Endothelial cell of umbilical vein (primary cell): ENCODE results near the gene EXOSC5. TPM values are rescaled to one million over a fixed set of nuclear protein-coding genes. Genes with fewer than 3 reads are reported as not detected.

ENCODE experiments used
- BruUV-seq: library from RNA; stranded (reverse); fragments of 400-500 nt; replicated peaks from 2 replicates; lab custom pipeline; 2021; lab: Mats Ljungman, UMichigan
- CTCF ChIA-PET: fragments of 300-600, 350-600 bp; sonication (Branson Sonifier 250); formaldehyde crosslinking; loops from one replicate; lab custom pipeline; 2021; ENCODE audit warnings: antibody characterized with exemption, inconsistent platforms; lab: Charles Lee
- POLR2A ChIA-PET: fragments of 300-600, 350-600 bp; sonication (Branson Sonifier 250); formaldehyde crosslinking; loops from one replicate; lab custom pipeline; 2021; ENCODE audit warnings: antibody characterized with exemption, inconsistent platforms; lab: Charles Lee
- DNase-seq: peaks from one replicate; pipeline ENCODE4 v3.0.0-alpha.2; 2011; ENCODE audit warnings: low read depth, low spot score
- FAIRE-seq: peaks from 2 replicates; lab custom pipeline; 2011; peaks lifted over from hg19 to GRCh38; lab: Jason Lieb, UNC
- H2AFZ ChIP-seq: 2 replicates; pipeline ENCODE4 v1.6.0; 2012; ENCODE audit warnings: low read depth, low read length, control low read depth, inconsistent platforms
- H3K27ac ChIP-seq: 2 replicates; pipeline ENCODE4 v1.5.1; 2011; ENCODE audit warnings: low read depth, mild to moderate bottlenecking, control low read depth, low read length, moderate library complexity; ENCODE audit not compliant: insufficient read depth
- H3K27me3 ChIP-seq, 2 experiments: 2 replicates each; pipeline versions ENCODE4 v1.6.0 to v1.6.1; 2011; ENCODE audit warnings: low read length in 2 of 2, mixed read lengths in 1 of 2; ENCODE audit not compliant: control insufficient read depth in 2 of 2, insufficient read depth in 2 of 2
- H3K36me3 ChIP-seq, 2 experiments: 2 replicates in 1 of 2; 3 replicates in 1 of 2; pipeline ENCODE4 v1.5.1; 2011; ENCODE audit warnings: low read length in 2 of 2, mild to moderate bottlenecking in 1 of 2, moderate library complexity in 1 of 2; ENCODE audit not compliant: control insufficient read depth in 2 of 2, insufficient read depth in 2 of 2; ENCODE audit errors: extremely low read depth in 1 of 2
- H3K4me1 ChIP-seq: 3 replicates; pipeline ENCODE4 v1.5.1; 2011; ENCODE audit warnings: mild to moderate bottlenecking, low read length; ENCODE audit not compliant: control insufficient read depth, insufficient read depth; ENCODE audit errors: extremely low read depth
- H3K4me2 ChIP-seq: 2 replicates; pipeline ENCODE4 v1.6.1; 2011; ENCODE audit warnings: low read length, control low read depth, mixed read lengths; ENCODE audit not compliant: insufficient read depth
- H3K4me3 ChIP-seq, 3 experiments: fragments of 200-600 bp in 1 of 3; sonication (generic), shearing (Covaris generic) in 1 of 3; replicated peaks in 1 of 3; 2 replicates each; pipeline ENCODE4 v1.5.1; 2011 to 2016; ENCODE audit warnings: control low read depth in 3 of 3, low read length in 3 of 3, mild to moderate bottlenecking in 2 of 3, inconsistent platforms in 1 of 3, low read depth in 1 of 3, moderate library complexity in 1 of 3; ENCODE audit not compliant: insufficient read depth in 1 of 3
- H3K79me2 ChIP-seq: 2 replicates; pipeline ENCODE4 v1.6.0; 2012; ENCODE audit warnings: low read length, inconsistent platforms; ENCODE audit not compliant: control insufficient read depth, insufficient read depth
- H3K9ac ChIP-seq: replicated peaks from 2 replicates; pipeline ENCODE3; 2011; ENCODE audit warnings: low read length, control low read depth; ENCODE audit not compliant: insufficient read depth; ENCODE audit errors: extremely low read depth
- H3K9me1 ChIP-seq: replicated peaks from 3 replicates; pipeline ENCODE4 v1.6.0; 2011; ENCODE audit warnings: mild to moderate bottlenecking, low read length; ENCODE audit not compliant: control insufficient read depth, insufficient read depth; ENCODE audit errors: extremely low read depth
- H3K9me3 ChIP-seq: replicated peaks from 2 replicates; pipeline ENCODE4 v1.5.1; 2012; ENCODE audit warnings: low read length, inconsistent platforms; ENCODE audit not compliant: control insufficient read depth, insufficient read depth
- H4K20me1 ChIP-seq: replicated peaks from 2 replicates; pipeline ENCODE3; 2011; ENCODE audit warnings: mild to moderate bottlenecking, low read length; ENCODE audit not compliant: control insufficient read depth, insufficient read depth; ENCODE audit errors: extremely low read depth
- CTCF ChIP-seq, 2 donors: IDR thresholded peaks; 1 replicate in 1 of 2; 2 replicates in 1 of 2; pipeline ENCODE4 v1.5.1; 2011; ENCODE audit warnings: low read length in 2 of 2, mild to moderate bottlenecking in 2 of 2, moderate library complexity in 2 of 2, control low read depth in 1 of 2, inconsistent platforms in 1 of 2, low read depth in 1 of 2; ENCODE audit not compliant: insufficient read depth in 1 of 2; ENCODE audit errors: extremely low read depth in 1 of 2
- EZH2 ChIP-seq: IDR thresholded peaks from 2 replicates; pipeline ENCODE4 v1.6.1; 2012; ENCODE audit warnings: borderline replicate concordance, low read depth, mild to moderate bottlenecking, moderate library complexity, low read length, inconsistent platforms; ENCODE audit not compliant: severe bottlenecking
- FOS ChIP-seq: IDR thresholded peaks from 2 replicates; pipeline ENCODE4 v1.6.1; 2011; ENCODE audit warnings: mild to moderate bottlenecking, low read length, moderate library complexity, borderline replicate concordance; ENCODE audit not compliant: insufficient read depth
- GATA2 ChIP-seq: IDR thresholded peaks from 2 replicates; pipeline ENCODE4 v1.7.0; 2011; ENCODE audit warnings: low read depth, mild to moderate bottlenecking, moderate library complexity, mixed read lengths, low read length; ENCODE audit not compliant: insufficient read length, insufficient read depth
- JUN ChIP-seq: IDR thresholded peaks from 2 replicates; pipeline ENCODE4 v1.6.1; 2011; ENCODE audit warnings: borderline replicate concordance, low read depth; ENCODE audit not compliant: insufficient read length, insufficient read depth
- MAX ChIP-seq: IDR thresholded peaks from 2 replicates; pipeline ENCODE4 v1.6.1; 2011; ENCODE audit not compliant: insufficient read depth, insufficient read length
- MYC ChIP-seq: IDR thresholded peaks from one replicate; pipeline ENCODE4 v1.6.1; 2011; ENCODE audit warnings: mild to moderate bottlenecking, low read depth, low read length
- POLR2A ChIP-seq: IDR thresholded peaks from 2 replicates; pipeline ENCODE4 v1.6.1; 2012; ENCODE audit warnings: low read depth, mild to moderate bottlenecking, control low read depth, low read length
- POLR2AphosphoS5 ChIP-seq: IDR thresholded peaks from 2 replicates; pipeline ENCODE4 v1.6.1; 2012; ENCODE audit warnings: low read depth, mild to moderate bottlenecking, control low read depth, low read length, moderate library complexity; ENCODE audit not compliant: insufficient read depth
- dilution Hi-C: fragments of 300-500 bp; cut with MboI; formaldehyde crosslinking; loops from one replicate; pipeline ENCODE4 v1.15.0; 2019; ENCODE audit warnings: low sequenced_read_pairs; ENCODE audit not compliant: extremely low pct_ligation_motif_present
- intact Hi-C: fragments of 100-400 bp; cut with micrococcal nuclease; formaldehyde crosslinking; loops from one replicate; pipeline ENCODE4 v1.10.0; 2022
- polyA plus RNA-seq, 4 experiments: library from polyadenylated mRNA; depleted of rRNA in 3 of 4; stranded (reverse) in 3 of 4; unstranded in 1 of 4; fragments of >200 nt; gene quantifications; 2 replicates each; pipeline versions ENCODE4 v1.2.1 to v1.2.3, GENCODE V29; 2011 to 2012; ENCODE audit warnings: missing spikeins in 1 of 4
- total RNA-seq: library from RNA; stranded (reverse); gene quantifications from 2 replicates; pipeline ENCODE4 v1.2.3, GENCODE V29; 2021

Gene EXOSC5
- total and polyA plus RNA-seq, 2 donors (not counting 3 experiments of a cell fraction or from before 2014, with no cell fraction given) = 14.0 to 20.9 TPM

- Histone ChIP-seq H4K20me1 (no peaks in the 10 kb centered on the region), H2AFZ (no peak overlapping the region), H3K9ac (no peak overlapping the region), H3K4me3 (no peak overlapping the region), H3K27ac (no peak overlapping the region), H3K4me1 (peaks cover 9% of the 10 kb centered on the region), H3K9me1 (no peaks in the 10 kb centered on the region), H3K4me2 (no peak overlapping the region), H3K79me2 (no peaks in the 10 kb centered on the region), H3K36me3 (peaks cover 0 to 20% of the 10 kb centered on the region in 2 experiments), H3K9me3 (no peaks in the 10 kb centered on the region), H3K27me3 (no peaks in the 10 kb centered on the region)
- DNase-seq (no peak), FAIRE-seq (no peak)
- dilution Hi-C loops = no loop called here
- intact Hi-C loops = no loop called here
- ChIA-PET CTCF (no interaction called here), POLR2A (no interaction called here)
- no TSS peak for BruUV-seq
- TF ChIP-seq POLR2A = no peak
- TF ChIP-seq GATA2 = no peak
- TF ChIP-seq EZH2 = no peak
- TF ChIP-seq MYC = no peak
- no peak for TF ChIP-seq JUN
- TF ChIP-seq POLR2AphosphoS5 = no peak
- no peak for TF ChIP-seq MAX
- no peak for TF ChIP-seq CTCF (IDR thresholded peaks at IDR 0.05; ENCODE audit: extremely low read depth in 1 of 2, insufficient read depth in 1 of 2, low read depth in 1 of 2, low read length in 2 of 2)
- no peak for TF ChIP-seq FOS
Observed at GRCh38 chr19:41411100-41411967, 14.2 kb upstream of the EXOSC5 start.
